Psoas muscle (tissue), 8 donors: ENCODE data around the gene GSC. TPM values are rescaled to one million over a fixed set of nuclear protein-coding genes. Genes with fewer than 3 reads are reported as not detected.

Experiments used
- ATAC-seq, 4 donors: fragments of 200-7000 bp; cut with Tn5 transposase; one replicate each; pipeline ENCODE4 v1.9.1; 2020; ENCODE audit warnings: moderate library complexity in 3 of 4, mild to moderate bottlenecking in 2 of 4
- DNase-seq, 2 donors: peaks; one replicate each; pipeline ENCODE4 v3.0.0-alpha.2; 2020
- H3K27ac ChIP-seq: fragments of 200-600 bp; one replicate; pipeline ENCODE4 v1.8.0; 2022
- H3K27me3 ChIP-seq, 3 donors: fragments of 200-600 bp in 1 of 3; one replicate each; pipeline versions ENCODE4 v1.6.1 to v1.8.0; 2013 to 2022; ENCODE audit warnings: low read length in 2 of 3, mild to moderate bottlenecking in 2 of 3, moderate library complexity in 1 of 3; ENCODE audit not compliant: insufficient read depth in 3 of 3
- H3K36me3 ChIP-seq, 2 donors: fragments of 200-600 bp in 1 of 2; one replicate each; pipeline versions ENCODE4 v1.6.1 to v1.8.0; 2013 to 2022; ENCODE audit warnings: low read depth in 1 of 2, mild to moderate bottlenecking in 1 of 2, moderate library complexity in 1 of 2; ENCODE audit not compliant: insufficient read depth in 1 of 2
- H3K4me1 ChIP-seq: fragments of 200-600 bp; one replicate; pipeline ENCODE4 v1.8.0; 2022
- H3K4me3 ChIP-seq: fragments of 200-600 bp; one replicate; pipeline ENCODE4 v1.8.0; 2022; ENCODE audit warnings: mild to moderate bottlenecking
- H3K9me3 ChIP-seq: fragments of 200-600 bp; one replicate; pipeline ENCODE4 v1.8.0; 2022
- CTCF ChIP-seq: fragments of 200-600 bp; IDR thresholded peaks from one replicate; pipeline ENCODE4 v1.8.0; 2022; ENCODE audit warnings: antibody characterized with exemption
- WGBS, 3 donors: extraction: QIAGEN DNeasy Blood & Tissue Kit; methylation state at CpG; one replicate each; pipeline versions ENCODE4 v1.1.6 to v1.1.7; 2013; 5-methylcytosine and 5-hydroxymethylcytosine counted together
- intact Hi-C, 2 donors: fragments of 100-400 bp; cut with DNase I; formaldehyde crosslinking; loops; one replicate each; pipeline versions ENCODE4 v1.11.0 to v1.14.2; 2022
- polyA plus RNA-seq, 3 donors: library from polyadenylated mRNA; stranded (reverse); fragments of 200-250 nt; gene quantifications; one replicate each; pipeline ENCODE4 v1.2.3, GENCODE V29; 2013
- total RNA-seq, 4 donors: library from RNA; stranded (reverse); fragmentation: NEBNext Ultra II Directional in 2 of 4; extraction: Animal tissue kit (Norgen Biotek cat#: 25700) in 2 of 4; gene quantifications; one replicate each; pipeline versions ENCODE4 v1.2.1 to v1.2.4, GENCODE V29; 2021 to 2023
- donor health status: healthy with polysubstance abuse.
- donor health status: DM: no; HTN: no; CAD: no; lungs with moderate emphysema.
- donor health status: Bipolar disorder and iron deficiency.
- donor health status: healthy.
- donor health status: DM: yes; HTN: yes; CAD: no.
- donor health status: DM: no; HTN: no; CAD: no.
- donor health status: DM: no; HTN: no; CAD: no.
- donor health status: DM: yes; HTN: yes; CAD: no.

Gene GSC
- total and polyA plus RNA-seq, 7 donors, result 0.34 to 0.94 (median 0.50) TPM

DNA sequence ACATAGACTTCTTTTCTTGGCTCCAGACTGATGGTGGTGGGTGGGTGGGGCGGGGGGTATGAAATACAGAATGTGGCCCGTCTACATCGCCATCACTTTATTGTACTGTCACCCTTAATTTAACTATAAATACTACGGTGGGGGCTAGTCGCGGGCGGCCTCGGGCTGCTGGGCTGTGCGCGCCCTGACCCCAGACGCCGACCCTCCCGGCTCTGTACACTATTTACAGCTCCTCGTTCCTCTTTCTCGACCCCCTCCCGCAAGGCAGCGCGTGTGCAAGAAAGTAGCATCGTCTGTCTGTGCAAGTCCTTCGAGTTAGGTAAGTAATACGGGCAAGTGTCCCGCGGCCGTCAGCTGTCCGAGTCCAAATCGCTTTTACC lies 1.8 kb downstream of the GSC start:
- no peak for TF ChIP-seq CTCF
- Histone ChIP-seq H3K4me1 (peaks cover 6% of the 10 kb centered on the region), H3K4me3 (peak overlapping the region; percentile 66), H3K27me3 (peaks cover under 1 to 92% (median 35%) of the 10 kb centered on the region in 3 donors), H3K36me3 (no peaks in the 10 kb centered on the region), H3K9me3 (no peaks in the 10 kb centered on the region), H3K27ac (no peak overlapping the region)
- DNase-seq, result no peak
- intact Hi-C loops, result no loop called here
- no peak for ATAC-seq
- WGBS, 3 donors, result 14 to 21% (median 20%) methylated on average over 26 of the region's 26 CpGs

- Histone ChIP-seq H3K9me3 (no peaks in the 10 kb centered on the region), H3K4me3 (no peak overlapping the region), H3K36me3 (no peaks in the 10 kb centered on the region), H3K27ac (no peak overlapping the region), H3K4me1 (peaks cover 6% of the 10 kb centered on the region), H3K27me3 (peaks cover 5 to 89% (median 28%) of the 10 kb centered on the region in 3 donors)
- DNase-seq (no peak), ATAC-seq (no peak)
- intact Hi-C loops, result no loop called here
- WGBS, 3 donors, result 24 to 44% (median 38%) methylated on average over 27 of the region's 27 CpGs
- TF ChIP-seq CTCF, result no peak
These were observed 2.5 kb downstream of the GSC start for GRCh38 chr14:94767321-94767878.

- Histone ChIP-seq H3K27ac (no peak overlapping the region), H3K27me3 (peaks cover 5 to 68% (median 19%) of the 10 kb centered on the region in 3 donors), H3K36me3 (no peaks in the 10 kb centered on the region), H3K4me1 (peaks cover 6% of the 10 kb centered on the region), H3K4me3 (no peak overlapping the region), H3K9me3 (no peaks in the 10 kb centered on the region)
- 63 to 71% (median 67%) methylated on average over 7 of the region's 7 CpGs for WGBS, 3 donors
- intact Hi-C loops, result no loop called here
- no peak for TF ChIP-seq CTCF
- ATAC-seq, result no peak
- no peak for DNase-seq
These were observed 5.3 kb downstream of the GSC start for GRCh38 chr14:94764573-94764972.

DNA sequence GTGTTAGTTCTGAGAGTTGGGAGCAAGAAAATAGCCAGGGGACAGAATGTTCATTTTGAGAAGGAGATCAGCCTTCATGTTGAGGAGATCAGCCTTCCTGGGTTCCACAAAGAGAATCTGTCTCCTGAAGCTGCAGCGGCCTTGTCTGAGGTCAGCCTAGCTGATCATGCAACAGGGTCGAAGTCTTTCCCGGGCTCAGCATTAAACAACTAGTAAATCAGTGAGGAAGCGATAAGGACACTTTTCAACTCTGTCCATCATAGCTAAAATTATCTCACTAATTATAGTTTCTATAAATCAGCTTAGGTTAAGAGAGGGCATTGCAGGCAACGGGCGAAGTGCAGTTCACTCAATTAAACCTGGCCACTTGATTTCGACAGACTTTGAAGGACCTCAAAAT lies 7.5 kb downstream of the GSC start:
- H3K36me3 ChIP-seq, result no peaks in the 10 kb centered on the region
- peaks cover 5 to 47% (median 9%) of the 10 kb centered on the region in 3 donors for H3K27me3 ChIP-seq
- H3K27ac ChIP-seq, result peak overlapping the region; percentile 36
- H3K4me1 ChIP-seq, result no peaks in the 10 kb centered on the region
- no peak overlapping the region for H3K4me3 ChIP-seq
- TF ChIP-seq CTCF, result no peak
- intact Hi-C loops, result no loop called here
- DNase-seq (no peak), ATAC-seq (no peak)
- H3K9me3 ChIP-seq, result no peaks in the 10 kb centered on the region
- WGBS, 3 donors, result 75 to 88% (median 81%) methylated on average over 7 of the region's 7 CpGs

DNA sequence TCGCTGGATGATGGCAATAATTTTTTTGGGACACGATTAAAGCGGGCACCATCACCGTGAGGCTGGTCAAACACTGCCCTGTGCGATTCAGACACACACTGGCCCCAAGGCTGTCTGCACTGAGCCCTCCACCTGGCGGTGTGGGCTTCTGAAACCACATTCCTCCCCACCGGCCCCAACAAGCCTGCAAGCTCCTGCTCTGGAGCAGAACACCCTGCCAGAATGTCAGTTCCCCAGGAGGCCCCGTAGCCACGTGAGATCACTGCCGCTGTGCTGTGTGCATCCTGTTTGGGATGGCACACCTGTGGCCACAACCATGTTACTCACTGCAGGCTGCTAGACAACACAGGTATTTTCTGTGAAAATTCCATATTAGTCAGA lies 7.9 kb downstream of the GSC start:
- intact Hi-C loops, result no loop called here
- no peak overlapping the region for H3K4me3 ChIP-seq
- DNase-seq (peak in 1 of 2 donors; percentile 62), ATAC-seq (peak in 1 of 4 donors; percentile 44)
- TF ChIP-seq CTCF, result no peak
- no peaks in the 10 kb centered on the region for H3K4me1 ChIP-seq
- no peaks in the 10 kb centered on the region for H3K9me3 ChIP-seq
- H3K27ac ChIP-seq, result peak overlapping the region; percentile 36
- WGBS, 3 donors, result 42 to 52% (median 50%) methylated on average over 10 of the region's 10 CpGs
- H3K36me3 ChIP-seq, result no peaks in the 10 kb centered on the region
- peaks cover 5 to 43% (median 5%) of the 10 kb centered on the region in 3 donors for H3K27me3 ChIP-seq
